Activated CD4-positive, CD25-positive, alpha-beta regulatory T cell treated with anti-CD3 and anti-CD28 coated beads, Interleukin-2, amount 50 U/mL, for 72 hours (primary cell): ENCODE measurements around the gene TEC.

Experiments used
- DNase-seq: peaks from one replicate; pipeline ENCODE4 v3.0.0; 2021

TEC gene

DNA sequence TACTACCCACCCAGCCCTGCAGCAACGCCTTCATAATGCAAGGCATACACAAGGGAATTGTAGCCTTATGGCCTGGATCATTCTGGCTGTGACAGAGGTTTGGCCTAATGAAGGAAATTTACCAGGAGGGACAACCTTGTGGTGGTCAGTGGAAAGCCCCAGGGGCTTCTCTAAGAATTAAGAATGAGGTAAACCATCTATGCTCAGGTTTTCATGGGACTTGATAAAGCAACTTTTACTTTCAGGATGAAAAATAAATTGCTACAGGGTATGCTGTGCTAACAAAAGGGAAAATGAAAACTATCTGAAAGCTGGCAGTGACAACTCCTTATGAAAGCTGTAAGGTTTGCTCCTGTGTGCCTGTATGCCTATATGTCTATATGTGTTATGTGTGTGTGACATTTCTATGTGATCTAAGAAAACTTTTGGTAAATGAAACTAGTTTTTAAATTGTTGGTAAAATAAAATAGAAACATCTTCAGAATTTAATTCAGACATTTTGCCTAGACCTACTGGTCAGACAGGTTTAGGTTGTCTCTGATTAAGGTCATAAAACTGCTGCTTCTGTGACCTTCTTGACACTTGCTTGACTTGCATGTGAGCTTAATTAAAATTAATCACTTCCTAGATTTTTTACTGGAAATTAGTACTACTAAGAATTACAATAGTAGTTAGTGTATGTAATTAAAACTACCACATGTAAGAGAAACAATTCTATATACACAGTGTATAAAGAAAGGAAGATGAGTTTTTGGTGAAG lies 115.7 kb downstream of the TEC start:
- DNase-seq, result no peak

DNA sequence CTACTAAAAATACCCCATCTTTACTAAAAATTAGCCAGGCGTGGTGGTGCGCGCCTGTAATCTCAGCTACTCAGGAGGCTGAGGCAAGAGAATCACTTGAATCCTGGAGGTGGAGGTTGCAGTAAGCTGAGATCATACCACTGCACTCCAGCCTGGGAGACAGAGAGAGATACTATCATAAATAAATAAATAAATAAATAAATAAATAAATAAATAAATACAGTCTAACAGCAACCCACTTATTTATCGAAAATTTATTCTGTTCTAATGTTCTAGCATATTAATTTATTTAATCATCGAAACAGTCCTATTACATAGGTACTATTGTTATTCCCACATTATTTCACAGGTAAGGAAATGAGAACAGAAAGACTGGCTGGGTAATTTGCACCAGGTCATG lies 117.4 kb downstream of the TEC start:
- no peak for DNase-seq

DNA sequence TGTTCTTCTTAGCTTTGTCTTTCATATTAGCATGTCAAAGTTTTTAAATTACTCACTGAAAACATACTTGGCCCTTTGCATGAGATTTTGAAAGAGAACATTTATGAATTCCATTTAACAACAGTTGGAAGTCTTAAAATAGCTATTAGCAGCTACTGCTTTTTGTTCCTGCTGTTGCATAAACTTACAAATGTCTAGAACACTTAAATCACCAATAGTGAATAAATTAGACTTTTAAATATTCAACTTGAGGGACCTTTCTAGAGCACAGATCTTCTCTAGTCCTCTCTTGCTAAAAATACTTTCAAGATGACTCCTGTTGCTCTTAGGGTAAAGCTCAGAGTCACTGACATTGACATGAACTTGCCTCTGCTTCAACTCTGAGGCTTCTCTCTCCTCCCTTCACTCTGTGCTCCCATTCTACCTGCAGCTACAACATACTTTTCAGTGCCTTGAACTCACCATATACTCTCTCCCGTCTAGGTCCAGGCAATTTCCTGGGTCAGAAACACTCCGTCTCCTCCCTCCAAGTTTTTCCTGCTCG lies 119.7 kb downstream of the TEC start:
- DNase-seq, result no peak

DNA sequence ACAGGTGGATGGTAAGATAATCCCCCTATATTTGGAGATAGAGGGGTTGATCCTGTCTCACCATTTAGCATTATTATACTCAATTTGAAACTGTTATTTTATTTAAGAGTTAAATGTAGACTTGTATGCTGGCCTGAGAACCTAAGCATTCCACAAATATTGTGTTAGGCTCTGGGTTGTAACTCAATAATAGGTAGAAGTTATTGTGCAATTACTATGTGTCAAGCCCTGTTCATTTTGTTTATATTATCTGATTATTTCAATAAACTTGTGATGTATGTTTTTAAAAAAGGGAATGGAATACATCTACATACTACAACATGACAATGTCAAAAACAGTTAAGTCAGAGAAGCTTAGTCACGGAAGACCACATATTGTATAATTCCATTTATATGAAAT lies 122.0 kb downstream of the TEC start:
- DNase-seq, result no peak

DNA sequence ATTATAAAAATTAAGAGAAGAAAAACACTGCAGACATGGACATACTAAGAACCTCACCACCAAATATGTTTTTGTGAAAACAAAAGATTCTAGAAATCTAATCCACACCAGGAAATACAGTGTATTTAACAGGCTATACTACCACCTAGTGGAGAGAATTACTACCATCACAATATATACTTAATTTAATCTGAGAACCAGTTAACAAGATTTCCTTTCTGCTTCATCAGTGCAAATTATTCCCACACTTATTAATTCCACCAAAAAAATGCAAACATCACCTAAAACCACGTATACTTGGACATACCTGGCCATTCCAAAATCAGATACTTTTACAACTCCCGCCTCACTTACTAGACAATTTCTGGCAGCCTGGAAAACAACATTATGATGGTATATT lies 128.6 kb downstream of the TEC start:
- DNase-seq, result no peak

DNA sequence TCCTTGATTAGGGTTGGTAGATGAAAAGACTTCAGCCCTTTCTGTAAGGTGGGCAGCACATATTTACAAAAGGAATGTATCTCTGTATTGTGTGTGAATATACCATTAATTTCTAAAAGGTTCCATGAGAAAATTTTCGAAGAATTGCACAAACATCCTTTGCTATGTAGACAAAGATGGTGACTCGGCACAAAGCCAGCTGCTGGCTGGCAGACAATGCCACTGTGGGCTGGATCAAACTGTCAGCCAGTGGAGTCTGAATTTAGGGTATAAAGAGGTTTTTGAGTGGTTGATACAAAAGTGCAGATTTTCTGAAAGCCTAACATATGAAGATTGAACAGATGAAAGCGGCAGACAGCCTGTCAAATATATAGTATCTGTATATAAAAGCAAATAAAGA lies 129.9 kb downstream of the TEC start:
- no peak for DNase-seq

DNA sequence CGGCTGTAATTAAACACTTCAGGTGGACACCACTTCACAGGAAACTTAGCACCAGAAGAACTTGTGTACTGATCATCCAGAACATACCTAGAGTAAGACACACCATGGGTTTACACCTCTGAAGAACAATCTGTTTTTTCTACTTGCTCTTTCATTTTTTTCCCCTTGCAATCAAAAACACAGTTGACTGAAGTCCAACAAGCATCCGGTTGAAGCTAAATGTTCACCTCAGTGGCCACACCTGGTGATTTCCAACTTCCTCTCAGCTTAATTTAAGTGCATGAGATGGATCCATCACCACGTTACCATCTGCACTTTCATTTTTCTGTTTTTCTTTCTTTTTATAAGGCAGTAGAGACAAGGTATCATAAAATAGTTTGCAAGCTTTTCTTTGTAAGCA lies 130.7 kb downstream of the TEC start:
- no peak for DNase-seq

DNA sequence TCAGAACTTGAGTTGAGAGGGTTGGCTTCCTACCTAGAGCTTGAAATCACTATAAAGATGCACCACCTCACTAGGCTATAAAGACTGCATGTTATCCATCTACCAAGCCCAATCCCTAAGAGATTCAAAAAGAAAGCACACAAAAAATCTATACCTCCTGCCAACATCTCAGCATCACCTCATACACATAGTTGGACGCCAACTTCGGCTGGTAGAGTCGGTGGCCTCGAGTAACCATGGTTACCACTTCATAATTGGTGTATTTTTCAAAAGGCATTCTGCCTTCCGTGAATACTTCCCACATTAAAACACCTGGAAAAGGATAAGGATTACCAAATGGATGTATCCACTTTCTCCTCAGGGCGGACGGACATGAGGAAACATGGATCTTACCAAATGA lies 131.1 kb downstream of the TEC start:
- DNase-seq, result no peak

DNA sequence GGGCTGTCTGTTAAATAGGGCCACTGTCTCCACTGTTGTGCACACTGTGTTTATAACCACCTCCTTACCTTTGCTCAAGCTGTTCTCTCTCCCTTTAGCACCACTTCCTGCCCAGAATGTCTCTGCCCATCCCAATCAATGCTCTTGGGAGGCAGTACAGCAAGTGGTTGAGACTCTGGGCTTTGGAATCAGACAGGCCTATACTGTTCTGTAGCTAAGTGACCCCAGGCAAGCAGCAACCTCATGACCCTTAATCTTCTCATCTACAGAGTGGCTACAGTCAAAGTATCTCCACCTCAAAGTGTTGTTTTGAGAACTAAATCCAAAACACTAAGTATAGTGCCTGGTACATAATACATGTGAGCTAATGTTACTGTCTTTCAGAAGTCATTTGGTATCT lies 131.8 kb downstream of the TEC start:
- DNase-seq, result no peak

DNA sequence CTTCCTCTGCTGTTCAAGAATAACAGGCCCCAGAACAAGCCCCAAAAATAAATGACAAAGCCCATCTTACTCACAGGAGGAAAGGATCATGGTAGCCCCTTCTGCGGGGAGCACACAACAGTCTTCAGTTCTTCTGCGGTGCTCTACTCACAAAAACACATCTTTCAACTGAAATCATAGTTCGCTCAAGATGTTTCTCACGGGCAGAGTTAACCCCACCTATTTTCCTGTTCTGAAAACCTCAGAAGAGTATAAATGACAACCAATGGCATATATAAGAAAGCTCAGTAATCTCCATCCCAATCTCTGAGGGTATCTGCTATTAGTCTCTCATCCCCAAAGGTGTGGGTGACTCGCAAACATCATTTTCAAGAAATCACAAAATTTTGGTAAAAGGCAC lies 135.6 kb downstream of the TEC start, which contains the start of gene TXK:
TSS of gene TXK (minus strand) at position 170 of the 400 bp plus-strand sequence. CDS start at position 90, 80 bp downstream.
- DNase-seq, result no peak

DNA sequence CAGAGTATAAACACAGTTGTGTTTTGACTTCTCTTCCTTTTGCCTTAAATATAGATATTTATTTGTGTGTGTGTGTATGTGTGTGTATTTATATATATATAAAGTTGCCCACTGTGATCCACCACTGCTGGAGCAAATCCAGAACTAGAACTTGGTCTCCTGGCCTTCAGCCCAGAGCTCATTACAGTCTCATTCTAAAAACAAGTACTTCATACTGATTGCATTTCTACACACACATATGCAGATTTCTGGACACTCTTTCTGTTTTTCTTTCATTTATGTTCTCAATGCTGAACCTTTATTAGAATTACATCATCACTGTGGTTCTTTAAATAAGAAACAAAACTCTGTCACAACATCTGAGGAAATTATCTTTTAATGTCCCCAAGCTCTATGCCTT lies 136.0 kb downstream of the TEC start:
- DNase-seq, result no peak

DNA sequence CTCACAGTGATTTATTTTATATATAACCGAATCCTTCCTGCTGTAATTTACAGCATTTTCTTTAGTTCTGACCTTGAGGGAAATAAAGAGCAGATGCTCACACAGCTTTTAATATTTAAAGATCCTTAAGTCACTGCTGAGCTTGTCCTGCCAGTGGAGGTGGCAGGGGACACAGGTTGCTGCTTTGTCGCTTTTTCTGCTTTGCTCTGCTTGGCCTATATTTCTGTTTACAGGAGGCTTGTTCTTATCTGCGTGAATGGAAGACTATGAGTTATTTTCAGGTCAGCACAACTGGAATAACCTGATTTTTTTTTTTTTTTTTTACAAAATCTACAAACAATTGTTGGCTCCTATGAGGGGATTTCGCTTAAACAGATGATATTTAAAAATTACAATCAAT lies 137.9 kb downstream of the TEC start:
- no peak for DNase-seq

DNA sequence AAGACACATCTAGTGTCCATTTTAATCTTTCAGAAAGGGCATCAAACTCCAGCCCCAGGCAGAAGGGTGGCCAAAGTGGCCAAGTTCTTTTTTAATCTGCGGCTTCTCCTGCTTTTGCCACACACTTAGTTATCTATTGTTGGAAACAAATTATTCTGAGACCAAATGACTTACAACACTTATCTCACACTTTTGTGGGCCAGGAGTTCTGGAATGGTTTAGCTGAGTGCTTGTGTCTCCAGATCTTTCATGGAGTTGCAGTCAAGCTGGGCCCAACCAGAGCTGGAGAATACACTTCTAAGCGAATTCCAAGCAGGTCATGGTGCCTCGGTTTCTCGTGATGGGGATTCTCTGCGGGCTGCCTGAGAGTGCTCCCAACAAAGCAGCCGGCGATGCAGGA lies 139.5 kb downstream of the TEC start:
- no peak for DNase-seq

DNA sequence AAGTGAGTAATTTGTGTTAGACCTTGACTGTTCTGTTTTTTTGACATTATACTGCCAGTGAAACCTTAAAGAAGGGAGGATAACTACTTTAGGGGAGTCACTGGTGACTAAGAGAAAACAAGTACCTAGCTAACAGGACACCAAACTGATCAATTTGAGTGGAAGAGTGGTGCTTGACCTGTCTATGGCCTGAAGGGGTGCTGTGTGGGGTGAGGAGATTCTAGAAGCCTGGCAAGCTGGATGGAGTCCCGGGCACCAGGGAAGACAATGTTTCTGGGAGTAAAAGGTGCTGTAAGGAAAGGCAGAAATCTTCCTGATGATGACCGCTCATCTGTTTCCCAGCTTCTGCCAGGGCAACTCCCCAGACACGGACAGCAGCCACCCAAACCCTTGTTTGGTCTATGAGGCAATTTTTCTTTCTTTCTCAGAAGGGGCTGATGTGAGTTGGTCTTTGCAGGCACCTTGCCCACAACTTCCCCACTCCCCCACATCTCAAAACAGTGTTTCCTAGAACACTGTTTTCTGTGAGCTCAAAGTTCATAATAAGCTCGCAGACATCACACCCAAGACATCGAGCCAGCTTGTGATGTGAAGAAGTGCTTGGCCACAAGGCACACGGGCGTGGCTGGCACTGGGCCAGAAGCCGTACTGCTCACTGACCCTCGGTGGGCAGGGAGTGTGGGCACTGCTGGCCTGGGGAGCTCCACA lies 140.2 kb downstream of the TEC start:
- peak; percentile 61 for DNase-seq

DNA sequence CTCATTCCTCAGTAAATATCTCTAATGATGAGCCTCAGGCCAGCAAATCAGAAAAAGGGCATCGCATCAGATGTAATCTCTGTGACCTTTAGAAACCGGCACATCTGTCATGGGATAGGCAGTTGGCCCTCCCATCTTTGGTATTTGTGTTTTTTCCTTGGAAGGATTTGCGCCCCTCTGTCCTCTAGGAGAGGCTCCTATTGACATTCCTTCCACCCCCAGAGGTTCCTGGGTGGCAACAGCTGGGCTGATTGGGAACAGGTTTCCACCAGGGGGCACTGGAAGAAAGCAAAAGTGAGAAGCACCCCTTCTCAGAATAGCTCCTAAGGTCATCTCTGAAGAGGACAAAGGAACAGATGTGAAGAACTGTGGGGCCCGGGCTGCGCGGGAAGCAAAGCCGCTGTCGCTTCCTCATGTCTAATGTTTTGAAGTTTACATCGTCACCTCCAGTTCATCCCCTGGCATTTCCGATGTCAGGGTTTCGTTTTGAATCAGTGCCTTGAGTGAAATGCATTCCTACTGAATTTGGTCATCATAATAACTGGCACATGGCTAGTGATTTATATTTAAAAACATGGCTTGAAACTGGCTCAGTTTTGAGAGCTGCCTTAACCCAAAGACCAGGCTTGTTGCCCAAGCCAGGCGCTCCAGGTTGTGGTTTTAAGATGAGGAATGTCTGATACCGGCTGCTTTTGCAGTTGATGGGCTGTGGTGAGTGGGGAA lies 141.8 kb downstream of the TEC start:
- DNase-seq, result peak; percentile 67

DNA sequence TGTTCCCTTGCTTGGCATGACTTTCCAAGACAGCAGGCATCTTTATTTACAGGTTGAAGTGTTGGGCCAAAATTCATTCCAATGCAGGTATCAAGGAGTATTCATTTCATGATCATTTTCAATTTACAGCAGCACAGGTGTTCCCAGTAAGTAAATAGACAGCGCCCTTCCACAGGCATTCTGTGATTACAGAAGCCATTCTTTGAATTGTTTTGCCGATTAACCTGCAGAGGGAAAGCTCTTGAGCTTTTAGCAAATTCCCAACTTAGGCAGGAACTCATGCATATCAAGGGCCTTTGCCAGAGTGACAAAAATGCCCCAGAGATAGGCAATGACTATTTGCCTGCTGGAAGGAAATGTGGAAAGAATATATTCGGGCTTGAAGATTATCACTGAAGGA lies 142.4 kb downstream of the TEC start:
- no peak for DNase-seq

DNA sequence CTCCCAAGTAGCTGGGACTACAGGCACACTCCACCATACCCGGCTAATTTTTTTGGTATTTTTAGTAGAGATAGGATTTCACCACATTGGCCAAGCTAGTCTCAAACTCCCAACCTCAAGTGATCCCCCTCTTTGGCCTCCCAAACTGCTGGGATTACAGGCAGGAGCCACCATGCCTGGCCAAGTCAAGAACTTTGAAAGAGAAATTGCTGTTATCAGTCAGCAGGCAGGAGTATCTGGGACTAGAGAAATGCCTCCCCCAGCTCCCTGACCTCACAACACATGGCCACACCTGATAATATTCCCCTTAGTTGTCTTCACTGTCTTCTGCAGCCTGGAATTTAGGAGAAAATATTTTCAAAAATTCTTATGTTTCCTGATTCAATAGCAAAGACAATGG lies 143.0 kb downstream of the TEC start:
- DNase-seq, result no peak

DNA sequence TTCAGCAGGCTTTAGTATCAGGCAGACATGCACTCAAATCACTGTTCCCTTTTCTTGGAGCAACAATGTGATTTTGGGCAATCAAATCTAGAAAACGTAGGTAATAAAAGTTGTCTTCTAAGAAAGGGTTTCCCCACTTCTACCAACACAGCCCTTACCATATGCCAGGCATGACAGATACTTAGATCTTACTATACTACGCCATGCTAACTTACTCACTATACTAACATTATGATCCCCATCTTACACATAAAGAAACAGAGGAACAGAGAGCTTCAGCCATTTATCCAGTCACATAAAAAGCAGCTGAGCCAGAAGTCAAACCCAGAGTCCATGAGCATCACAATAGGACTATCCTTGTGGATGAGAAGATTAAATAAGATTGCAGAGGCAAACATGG lies 144.8 kb downstream of the TEC start:
- no peak for DNase-seq

DNA sequence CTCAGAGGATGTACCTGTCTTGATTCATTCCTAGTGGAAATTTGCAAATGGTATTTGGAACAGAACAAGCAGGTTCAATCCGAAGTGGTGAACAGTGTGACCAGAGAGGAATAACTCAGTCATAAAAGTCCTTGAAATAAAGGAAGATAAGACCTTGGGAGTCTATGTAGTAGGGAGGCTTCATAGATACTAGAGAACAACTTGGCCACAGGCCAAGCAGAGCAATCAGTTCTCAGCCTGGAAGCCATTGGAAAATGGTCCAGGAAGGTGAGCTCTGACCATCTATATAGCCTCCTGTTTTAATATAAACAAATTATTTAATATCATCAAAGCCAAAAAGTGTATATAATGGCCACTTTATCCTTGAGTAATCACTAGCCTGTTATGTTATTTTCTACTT lies 146.9 kb downstream of the TEC start:
- no peak for DNase-seq

DNA sequence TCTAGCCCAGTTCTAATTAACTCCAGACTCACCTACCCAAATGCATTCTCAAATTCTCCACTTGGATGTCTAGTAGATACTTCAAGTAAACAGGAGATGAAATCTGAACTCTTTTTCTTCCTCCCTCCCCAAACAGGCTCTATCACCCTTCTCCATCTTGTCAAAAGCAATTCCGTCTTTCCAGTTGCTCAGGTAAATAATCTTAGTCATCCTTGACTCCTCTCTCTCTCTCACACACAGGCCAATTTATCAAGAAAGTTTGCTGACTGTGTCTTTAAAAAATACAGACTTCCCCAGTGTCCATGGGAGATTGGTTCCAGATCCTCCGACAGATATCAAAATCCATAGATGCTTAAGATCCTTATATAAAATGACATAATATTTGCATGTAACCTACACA lies 148.5 kb downstream of the TEC start:
- DNase-seq, result no peak

DNA sequence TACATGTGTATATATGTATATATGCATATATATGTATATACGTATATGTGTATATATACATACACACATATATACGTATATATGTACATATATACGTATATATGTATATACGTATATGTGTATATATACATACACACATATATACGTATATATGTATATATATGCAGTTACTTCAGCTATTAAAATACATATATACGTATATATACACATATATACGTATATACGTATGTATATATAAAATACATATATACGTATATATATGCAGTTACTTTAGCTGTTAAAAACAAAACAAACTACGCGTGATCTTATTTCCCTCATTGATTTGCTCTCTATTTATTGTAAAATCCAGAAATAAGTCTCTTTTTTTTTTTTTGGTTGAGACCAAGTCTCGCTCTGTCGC lies 149.5 kb downstream of the TEC start:
- no peak for DNase-seq

DNA sequence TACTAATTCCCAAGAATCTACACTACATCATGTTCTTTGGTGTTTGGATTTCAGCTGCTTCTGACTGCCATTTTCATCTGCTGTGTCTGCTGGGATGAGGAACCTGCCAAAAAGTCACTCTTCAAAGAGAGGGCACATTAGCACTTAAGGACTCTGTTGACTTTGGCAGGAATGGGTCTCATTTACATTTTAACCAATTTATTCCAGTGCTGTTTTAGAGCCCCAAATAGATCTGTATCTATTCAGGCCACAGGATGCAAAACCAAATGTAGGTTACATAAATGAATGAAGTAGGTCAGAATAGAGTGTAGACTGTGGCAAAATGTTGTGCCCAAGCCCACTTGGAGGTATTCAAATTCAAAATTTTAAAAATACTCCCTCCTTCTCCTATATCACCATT lies 150.0 kb downstream of the TEC start:
- no peak for DNase-seq

DNA sequence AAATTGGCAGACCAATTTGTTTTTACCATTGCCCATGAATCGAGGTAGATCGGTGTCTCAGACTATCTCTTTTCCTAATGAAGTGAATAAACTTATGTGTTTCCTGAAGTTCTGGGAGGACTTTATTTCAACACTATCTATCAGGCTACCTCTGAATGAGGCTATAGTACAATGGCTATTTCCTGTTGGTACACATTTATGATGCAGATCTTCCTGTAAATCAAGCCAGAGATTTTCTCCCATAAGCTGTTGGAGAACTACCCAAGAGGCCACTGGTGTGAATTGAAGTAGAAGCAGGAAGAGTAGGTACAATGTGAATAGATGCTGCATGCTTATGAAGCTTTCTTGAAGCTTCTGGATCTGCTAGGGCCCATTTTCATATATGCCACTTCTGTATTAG lies 151.6 kb downstream of the TEC start:
- no peak for DNase-seq

DNA sequence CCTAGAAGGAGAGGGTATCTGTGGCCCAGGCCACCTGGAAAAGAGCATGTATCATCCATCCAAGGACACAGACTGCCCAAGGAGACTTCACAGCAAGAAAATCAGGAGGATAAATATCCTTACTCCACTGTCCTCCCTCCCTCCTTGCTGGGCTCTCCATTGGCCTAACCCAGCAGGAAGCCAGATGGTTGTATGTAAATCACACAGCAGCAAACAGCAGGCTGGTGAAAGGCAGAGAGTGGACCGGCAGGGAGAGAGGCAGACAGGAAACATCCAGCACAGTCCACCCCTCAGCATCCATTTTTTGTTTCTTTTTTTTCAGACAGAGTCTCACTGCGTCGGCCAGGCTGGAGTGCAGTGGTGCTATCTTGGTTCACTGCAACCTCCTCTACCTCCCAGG lies 153.1 kb downstream of the TEC start:
- no peak for DNase-seq
